Measurements from ENCODE around the gene SCO2.

Gene SCO2

DNA sequence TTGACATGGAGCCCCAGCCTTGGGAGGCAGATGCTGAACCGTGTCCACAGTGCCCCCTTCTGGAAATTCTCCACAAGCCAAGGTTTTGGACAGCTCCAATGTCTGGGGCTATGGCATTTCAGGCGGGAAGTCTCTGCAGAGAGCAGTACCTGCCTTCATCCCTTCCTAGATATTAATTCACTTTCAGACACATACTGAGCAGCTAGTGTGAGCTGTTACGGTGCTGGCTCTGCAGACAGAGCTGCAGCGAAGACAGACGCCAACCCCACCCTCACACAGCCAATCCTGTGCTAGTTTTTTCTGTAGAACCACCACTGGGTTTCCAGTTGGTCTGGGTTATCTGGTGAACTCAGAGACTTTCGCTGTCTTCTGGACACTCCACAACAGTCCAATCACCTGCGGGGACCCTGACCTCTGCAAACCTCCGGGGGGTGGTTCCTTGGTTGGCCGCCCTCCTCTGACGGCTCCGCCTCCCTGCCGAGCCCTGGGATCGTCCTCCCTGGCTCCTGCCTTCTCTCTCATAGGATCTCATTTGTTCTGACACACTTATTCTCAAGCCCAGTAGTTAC lies 27.0 kb downstream of the SCO2 start (continued):
- TF ChIP-seq, protein P1, sequence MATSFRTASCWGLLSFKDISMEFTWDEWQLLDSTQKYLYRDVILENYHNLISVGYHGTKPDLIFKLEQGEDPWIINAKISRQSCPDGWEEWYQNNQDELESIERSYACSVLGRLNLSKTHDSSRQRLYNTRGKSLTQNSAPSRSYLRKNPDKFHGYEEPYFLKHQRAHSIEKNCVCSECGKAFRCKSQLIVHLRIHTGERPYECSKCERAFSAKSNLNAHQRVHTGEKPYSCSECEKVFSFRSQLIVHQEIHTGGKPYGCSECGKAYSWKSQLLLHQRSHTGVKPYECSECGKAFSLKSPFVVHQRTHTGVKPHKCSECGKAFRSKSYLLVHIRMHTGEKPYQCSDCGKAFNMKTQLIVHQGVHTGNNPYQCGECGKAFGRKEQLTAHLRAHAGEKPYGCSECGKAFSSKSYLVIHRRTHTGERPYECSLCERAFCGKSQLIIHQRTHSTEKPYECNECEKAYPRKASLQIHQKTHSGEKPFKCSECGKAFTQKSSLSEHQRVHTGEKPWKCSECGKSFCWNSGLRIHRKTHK (tag by site-specific recombination; IDR thresholded peaks at IDR 0.05) = no peak
- no peak for TF ChIP-seq ZNF561 (tag by site-specific recombination; IDR thresholded peaks at IDR 0.05; ENCODE audit: borderline replicate concordance)
- no peak for TF ChIP-seq ZBTB21 (tag by site-specific recombination; IDR thresholded peaks at IDR 0.05)
- TF ChIP-seq ZNF658 (tag by site-specific recombination; IDR thresholded peaks at IDR 0.05) = no peak
- no peak for TF ChIP-seq ZNF544 (tag by site-specific recombination; IDR thresholded peaks at IDR 0.05)
- TF ChIP-seq, protein P2, sequence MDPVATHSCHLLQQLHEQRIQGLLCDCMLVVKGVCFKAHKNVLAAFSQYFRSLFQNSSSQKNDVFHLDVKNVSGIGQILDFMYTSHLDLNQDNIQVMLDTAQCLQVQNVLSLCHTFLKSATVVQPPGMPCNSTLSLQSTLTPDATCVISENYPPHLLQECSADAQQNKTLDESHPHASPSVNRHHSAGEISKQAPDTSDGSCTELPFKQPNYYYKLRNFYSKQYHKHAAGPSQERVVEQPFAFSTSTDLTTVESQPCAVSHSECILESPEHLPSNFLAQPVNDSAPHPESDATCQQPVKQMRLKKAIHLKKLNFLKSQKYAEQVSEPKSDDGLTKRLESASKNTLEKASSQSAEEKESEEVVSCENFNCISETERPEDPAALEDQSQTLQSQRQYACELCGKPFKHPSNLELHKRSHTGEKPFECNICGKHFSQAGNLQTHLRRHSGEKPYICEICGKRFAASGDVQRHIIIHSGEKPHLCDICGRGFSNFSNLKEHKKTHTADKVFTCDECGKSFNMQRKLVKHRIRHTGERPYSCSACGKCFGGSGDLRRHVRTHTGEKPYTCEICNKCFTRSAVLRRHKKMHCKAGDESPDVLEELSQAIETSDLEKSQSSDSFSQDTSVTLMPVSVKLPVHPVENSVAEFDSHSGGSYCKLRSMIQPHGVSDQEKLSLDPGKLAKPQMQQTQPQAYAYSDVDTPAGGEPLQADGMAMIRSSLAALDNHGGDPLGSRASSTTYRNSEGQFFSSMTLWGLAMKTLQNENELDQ (tag by site-specific recombination; IDR thresholded peaks at IDR 0.05; ENCODE audit: low read depth) = no peak
- TF ChIP-seq ZNF350 (tag by site-specific recombination; IDR thresholded peaks at IDR 0.05) = no peak
- TF ChIP-seq, protein P3, sequence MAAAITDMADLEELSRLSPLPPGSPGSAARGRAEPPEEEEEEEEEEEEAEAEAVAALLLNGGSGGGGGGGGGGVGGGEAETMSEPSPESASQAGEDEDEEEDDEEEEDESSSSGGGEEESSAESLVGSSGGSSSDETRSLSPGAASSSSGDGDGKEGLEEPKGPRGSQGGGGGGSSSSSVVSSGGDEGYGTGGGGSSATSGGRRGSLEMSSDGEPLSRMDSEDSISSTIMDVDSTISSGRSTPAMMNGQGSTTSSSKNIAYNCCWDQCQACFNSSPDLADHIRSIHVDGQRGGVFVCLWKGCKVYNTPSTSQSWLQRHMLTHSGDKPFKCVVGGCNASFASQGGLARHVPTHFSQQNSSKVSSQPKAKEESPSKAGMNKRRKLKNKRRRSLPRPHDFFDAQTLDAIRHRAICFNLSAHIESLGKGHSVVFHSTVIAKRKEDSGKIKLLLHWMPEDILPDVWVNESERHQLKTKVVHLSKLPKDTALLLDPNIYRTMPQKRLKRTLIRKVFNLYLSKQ (tag by site-specific recombination; IDR thresholded peaks at IDR 0.05; ENCODE audit: borderline replicate concordance) = no peak
- no peak for TF ChIP-seq SCRT1 (tag by site-specific recombination; IDR thresholded peaks at IDR 0.05; ENCODE audit: borderline replicate concordance)
- TF ChIP-seq TCF7L2 (IDR thresholded peaks at IDR 0.05; ENCODE audit: borderline replicate concordance, low read depth, low read length) = no peak
- TF ChIP-seq, protein P4, sequence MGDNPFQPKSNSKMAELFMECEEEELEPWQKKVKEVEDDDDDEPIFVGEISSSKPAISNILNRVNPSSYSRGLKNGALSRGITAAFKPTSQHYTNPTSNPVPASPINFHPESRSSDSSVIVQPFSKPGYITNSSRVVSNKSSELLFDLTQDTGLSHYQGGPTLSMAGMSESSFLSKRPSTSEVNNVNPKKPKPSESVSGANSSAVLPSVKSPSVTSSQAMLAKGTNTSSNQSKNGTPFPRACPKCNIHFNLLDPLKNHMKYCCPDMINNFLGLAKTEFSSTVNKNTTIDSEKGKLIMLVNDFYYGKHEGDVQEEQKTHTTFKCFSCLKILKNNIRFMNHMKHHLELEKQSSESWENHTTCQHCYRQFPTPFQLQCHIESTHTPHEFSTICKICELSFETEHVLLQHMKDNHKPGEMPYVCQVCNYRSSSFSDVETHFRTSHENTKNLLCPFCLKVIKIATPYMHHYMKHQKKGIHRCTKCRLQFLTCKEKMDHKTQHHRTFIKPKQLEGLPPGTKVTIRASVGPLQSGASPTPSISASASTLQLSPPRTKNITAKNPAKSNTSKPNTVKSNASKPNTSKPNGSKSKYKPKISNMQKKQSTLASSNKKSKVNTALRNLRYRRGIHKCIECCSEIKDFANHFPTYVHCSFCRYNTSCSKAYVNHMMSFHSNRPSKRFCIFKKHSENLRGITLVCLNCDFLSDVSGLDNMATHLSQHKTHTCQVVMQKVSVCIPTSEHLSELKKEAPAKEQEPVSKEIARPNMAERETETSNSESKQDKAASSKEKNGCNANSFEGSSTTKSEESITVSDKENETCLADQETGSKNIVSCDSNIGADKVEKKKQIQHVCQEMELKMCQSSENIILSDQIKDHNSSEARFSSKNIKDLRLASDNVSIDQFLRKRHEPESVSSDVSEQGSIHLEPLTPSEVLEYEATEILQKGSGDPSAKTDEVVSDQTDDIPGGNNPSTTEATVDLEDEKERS (tag by site-specific recombination; IDR thresholded peaks at IDR 0.05) = no peak
- TF ChIP-seq, protein P5, sequence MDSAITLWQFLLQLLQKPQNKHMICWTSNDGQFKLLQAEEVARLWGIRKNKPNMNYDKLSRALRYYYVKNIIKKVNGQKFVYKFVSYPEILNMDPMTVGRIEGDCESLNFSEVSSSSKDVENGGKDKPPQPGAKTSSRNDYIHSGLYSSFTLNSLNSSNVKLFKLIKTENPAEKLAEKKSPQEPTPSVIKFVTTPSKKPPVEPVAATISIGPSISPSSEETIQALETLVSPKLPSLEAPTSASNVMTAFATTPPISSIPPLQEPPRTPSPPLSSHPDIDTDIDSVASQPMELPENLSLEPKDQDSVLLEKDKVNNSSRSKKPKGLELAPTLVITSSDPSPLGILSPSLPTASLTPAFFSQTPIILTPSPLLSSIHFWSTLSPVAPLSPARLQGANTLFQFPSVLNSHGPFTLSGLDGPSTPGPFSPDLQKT (IDR thresholded peaks at IDR 0.05; ENCODE audit: borderline replicate concordance, low read depth, low read length) = no peak
- no peak for TF ChIP-seq ZNF23 (tag by site-specific recombination; IDR thresholded peaks at IDR 0.05; ENCODE audit: borderline replicate concordance)
- TF ChIP-seq, protein P6, sequence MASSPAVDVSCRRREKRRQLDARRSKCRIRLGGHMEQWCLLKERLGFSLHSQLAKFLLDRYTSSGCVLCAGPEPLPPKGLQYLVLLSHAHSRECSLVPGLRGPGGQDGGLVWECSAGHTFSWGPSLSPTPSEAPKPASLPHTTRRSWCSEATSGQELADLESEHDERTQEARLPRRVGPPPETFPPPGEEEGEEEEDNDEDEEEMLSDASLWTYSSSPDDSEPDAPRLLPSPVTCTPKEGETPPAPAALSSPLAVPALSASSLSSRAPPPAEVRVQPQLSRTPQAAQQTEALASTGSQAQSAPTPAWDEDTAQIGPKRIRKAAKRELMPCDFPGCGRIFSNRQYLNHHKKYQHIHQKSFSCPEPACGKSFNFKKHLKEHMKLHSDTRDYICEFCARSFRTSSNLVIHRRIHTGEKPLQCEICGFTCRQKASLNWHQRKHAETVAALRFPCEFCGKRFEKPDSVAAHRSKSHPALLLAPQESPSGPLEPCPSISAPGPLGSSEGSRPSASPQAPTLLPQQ (tag by site-specific recombination; IDR thresholded peaks at IDR 0.05) = no peak
- no peak for TF ChIP-seq GLI2 (tag by site-specific recombination; IDR thresholded peaks at IDR 0.05; ENCODE audit: borderline replicate concordance, low read depth)
- TF ChIP-seq OSR2 (tag by site-specific recombination; IDR thresholded peaks at IDR 0.05) = no peak
- peak; percentile 88 for TF ChIP-seq ZNF654 (tag by site-specific recombination; IDR thresholded peaks at IDR 0.05; ENCODE audit: low read depth)
- TF ChIP-seq, protein P7, sequence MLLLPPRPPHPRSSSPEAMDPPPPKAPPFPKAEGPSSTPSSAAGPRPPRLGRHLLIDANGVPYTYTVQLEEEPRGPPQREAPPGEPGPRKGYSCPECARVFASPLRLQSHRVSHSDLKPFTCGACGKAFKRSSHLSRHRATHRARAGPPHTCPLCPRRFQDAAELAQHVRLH (tag by site-specific recombination; IDR thresholded peaks at IDR 0.05) = peak; percentile 18; the same call in 1 of the 2 replicates
- no peak for TF ChIP-seq ZNF76 (tag by site-specific recombination; IDR thresholded peaks at IDR 0.05; ENCODE audit: borderline replicate concordance, low read depth)
- TF ChIP-seq, protein P8, sequence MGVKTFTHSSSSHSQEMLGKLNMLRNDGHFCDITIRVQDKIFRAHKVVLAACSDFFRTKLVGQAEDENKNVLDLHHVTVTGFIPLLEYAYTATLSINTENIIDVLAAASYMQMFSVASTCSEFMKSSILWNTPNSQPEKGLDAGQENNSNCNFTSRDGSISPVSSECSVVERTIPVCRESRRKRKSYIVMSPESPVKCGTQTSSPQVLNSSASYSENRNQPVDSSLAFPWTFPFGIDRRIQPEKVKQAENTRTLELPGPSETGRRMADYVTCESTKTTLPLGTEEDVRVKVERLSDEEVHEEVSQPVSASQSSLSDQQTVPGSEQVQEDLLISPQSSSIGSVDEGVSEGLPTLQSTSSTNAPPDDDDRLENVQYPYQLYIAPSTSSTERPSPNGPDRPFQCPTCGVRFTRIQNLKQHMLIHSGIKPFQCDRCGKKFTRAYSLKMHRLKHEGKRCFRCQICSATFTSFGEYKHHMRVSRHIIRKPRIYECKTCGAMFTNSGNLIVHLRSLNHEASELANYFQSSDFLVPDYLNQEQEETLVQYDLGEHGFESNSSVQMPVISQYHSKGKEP (tag by site-specific recombination; IDR thresholded peaks at IDR 0.05) = no peak
- TF ChIP-seq SETDB1 (IDR thresholded peaks at IDR 0.05; ENCODE audit: insufficient read length, low read length) = no peak
- TF ChIP-seq, protein P9, sequence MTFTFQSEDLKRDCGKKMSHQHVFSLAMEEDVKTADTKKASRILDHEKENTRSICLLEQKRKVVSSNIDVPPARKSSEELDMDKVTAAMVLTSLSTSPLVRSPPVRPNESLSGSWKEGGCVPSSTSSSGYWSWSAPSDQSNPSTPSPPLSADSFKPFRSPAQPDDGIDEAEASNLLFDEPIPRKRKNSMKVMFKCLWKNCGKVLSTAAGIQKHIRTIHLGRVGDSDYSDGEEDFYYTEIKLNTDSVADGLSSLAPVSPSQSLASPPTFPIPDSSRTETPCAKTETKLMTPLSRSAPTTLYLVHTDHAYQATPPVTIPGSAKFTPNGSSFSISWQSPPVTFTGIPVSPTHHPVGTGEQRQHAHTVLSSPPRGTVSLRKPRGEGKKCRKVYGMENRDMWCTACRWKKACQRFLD (tag by site-specific recombination; IDR thresholded peaks at IDR 0.05) = no peak
